Measurements from ENCODE around the gene RINT1. TPM values are rescaled to one million over a fixed set of nuclear protein-coding genes. Genes with fewer than 3 reads are reported as not detected.

The RINT1 gene
- polyA plus RNA-seq, 3 donors = 3.2 to 11.8 (median 5.2) TPM

- Histone ChIP-seq H3K4me3 (replicated peaks in 1 of 3; ENCODE audit: low read depth in 2 of 3, low read length in 3 of 3) (no peak overlapping the region), H3K27ac (ENCODE audit: low read depth in 1 of 2, low read length in 2 of 2) (no peak overlapping the region), H3K36me3 (replicated peaks in 1 of 2; ENCODE audit: control insufficient read depth in 1 of 2, insufficient read depth in 2 of 2, low read length in 2 of 2) (no peaks in the 10 kb centered on the region), H3K9ac (ENCODE audit: insufficient read depth, low read length, poor library complexity, severe bottlenecking) (no peak overlapping the region), H3K79me2 (ENCODE audit: insufficient read depth, low read length) (no peaks in the 10 kb centered on the region), H3K4me2 (replicated peaks; ENCODE audit: extremely low read depth, low read length, poor library complexity, severe bottlenecking) (no peak overlapping the region), H2AFZ (ENCODE audit: insufficient read depth, low read depth, low read length, poor library complexity, severe bottlenecking) (no peak overlapping the region), H3K27me3 (ENCODE audit: control insufficient read depth in 2 of 2, insufficient read depth in 2 of 2, low read length in 2 of 2) (no peaks in the 10 kb centered on the region), H3K4me1 (ENCODE audit: control insufficient read depth in 1 of 2, insufficient read depth in 2 of 2, low read length in 2 of 2) (no peaks in the 10 kb centered on the region), H3K9me3 (replicated peaks in 1 of 2; ENCODE audit: control insufficient read depth in 1 of 2, insufficient read depth in 1 of 2, low read length in 2 of 2) (no peaks in the 10 kb centered on the region), H4K20me1 (ENCODE audit: insufficient read depth, low read length) (no peaks in the 10 kb centered on the region)
- intact Hi-C loops (cut with micrococcal nuclease) = no loop called here
- no peak for TF ChIP-seq CTCF (IDR thresholded peaks at IDR 0.05)
- peaks cover 0 to 6% of the 10 kb centered on the region in 2 donors for H3K36me3 Mint-ChIP-seq
- no peak for DNase-seq
- H3K4me1 Mint-ChIP-seq = no peaks in the 10 kb centered on the region
- no peaks in the 10 kb centered on the region for H3K27me3 Mint-ChIP-seq (ENCODE audit: low read depth in 3 of 3)
- H3K4me3 Mint-ChIP-seq = no peak overlapping the region
- no CpG with 5 or more reads among the region's 5 CpGs for WGBS (ENCODE audit: insufficient coverage)
- H3K9me3 Mint-ChIP-seq = no peaks in the 10 kb centered on the region
- no peak overlapping the region for H3K27ac Mint-ChIP-seq
Observed at GRCh38 chr7:105497016-105497415, 35.0 kb upstream of the RINT1 start.

GRCh38 chr7:105502173-105502572 is 29.8 kb upstream of the RINT1 start:
- no peaks in the 10 kb centered on the region for H3K4me1 ChIP-seq (ENCODE audit: control insufficient read depth in 1 of 2, insufficient read depth in 2 of 2, low read length in 2 of 2)
- Mint-ChIP-seq H3K4me3 (no peak overlapping the region), H3K27me3 (ENCODE audit: low read depth in 3 of 3) (no peaks in the 10 kb centered on the region), H3K27ac (no peak overlapping the region), H3K9me3 (no peaks in the 10 kb centered on the region), H3K36me3 (peaks cover 6 to 12% of the 10 kb centered on the region in 2 donors), H3K4me1 (no peaks in the 10 kb centered on the region)
- H4K20me1 ChIP-seq (ENCODE audit: insufficient read depth, low read length) = no peaks in the 10 kb centered on the region
- intact Hi-C loops (cut with micrococcal nuclease) = no loop called here
- H2AFZ ChIP-seq (ENCODE audit: insufficient read depth, low read depth, low read length, poor library complexity, severe bottlenecking) = no peak overlapping the region
- H3K36me3 ChIP-seq (replicated peaks in 1 of 2; ENCODE audit: control insufficient read depth in 1 of 2, insufficient read depth in 2 of 2, low read length in 2 of 2) = no peaks in the 10 kb centered on the region
- TF ChIP-seq CTCF (IDR thresholded peaks at IDR 0.05) = no peak
- 90% methylated on average over 2 of the region's 9 CpGs for WGBS (ENCODE audit: insufficient coverage)
- H3K27me3 ChIP-seq (ENCODE audit: control insufficient read depth in 2 of 2, insufficient read depth in 2 of 2, low read length in 2 of 2) = no peaks in the 10 kb centered on the region
- no peak overlapping the region for H3K9ac ChIP-seq (ENCODE audit: insufficient read depth, low read length, poor library complexity, severe bottlenecking)
- H3K27ac ChIP-seq (ENCODE audit: low read depth in 1 of 2, low read length in 2 of 2) = no peak overlapping the region
- H3K4me3 ChIP-seq (replicated peaks in 1 of 3; ENCODE audit: low read depth in 2 of 3, low read length in 3 of 3) = no peak overlapping the region
- H3K9me3 ChIP-seq (replicated peaks in 1 of 2; ENCODE audit: control insufficient read depth in 1 of 2, insufficient read depth in 1 of 2, low read length in 2 of 2) = no peaks in the 10 kb centered on the region
- no peak for DNase-seq
- no peaks in the 10 kb centered on the region for H3K79me2 ChIP-seq (ENCODE audit: insufficient read depth, low read length)
- H3K4me2 ChIP-seq (replicated peaks; ENCODE audit: extremely low read depth, low read length, poor library complexity, severe bottlenecking) = no peak overlapping the region
